Lower leg skin (tissue), 4 donors: ENCODE data around the gene SPATA33. TPM values are rescaled to one million over a fixed set of nuclear protein-coding genes. Genes with fewer than 3 reads are reported as not detected.

Experiments
- DNase-seq, 2 donors: peaks; one replicate each; pipeline ENCODE4 v3.0.0-alpha.2; 2019; ENCODE audit warnings: low spot score in 2 of 2
- H3K4me3 ChIP-seq: fragments of 200-600 bp; sonication (generic); 2 replicates; pipeline ENCODE4 v1.5.1; 2017; ENCODE audit warnings: mild to moderate bottlenecking, low read depth; ENCODE audit not compliant: poor library complexity, severe bottlenecking
- CTCF ChIP-seq, 3 donors: fragments of 450-650 bp; IDR thresholded peaks; one replicate each; pipeline ENCODE4 v1.5.1; 2016; ENCODE audit warnings: antibody characterized with exemption in 3 of 3, mild to moderate bottlenecking in 3 of 3, moderate library complexity in 2 of 3
- POLR2A ChIP-seq, 2 donors: fragments of 450-650 bp; IDR thresholded peaks; one replicate each; pipeline ENCODE4 v1.6.1; 2016 to 2017; ENCODE audit warnings: antibody characterized with exemption in 2 of 2, mild to moderate bottlenecking in 1 of 2, moderate library complexity in 1 of 2
- WGBS, 2 donors: methylation state at CpG; one replicate each; pipeline ENCODE4 v1.1.5; 2018; 5-methylcytosine and 5-hydroxymethylcytosine counted together
- intact Hi-C: fragments of 100-400 bp; cut with DNase I; formaldehyde crosslinking; loops from one replicate; pipeline ENCODE4 v1.15.0; 2023; ENCODE audit warnings: low total_unique reads
- total RNA-seq, 4 donors: library from RNA; depleted of rRNA; stranded (reverse); fragments of >200 nt; gene quantifications; one replicate each; pipeline ENCODE4 v1.1.0, GENCODE V29; 2016

The SPATA33 gene
- total RNA-seq, 4 donors from 2014 or later: 1.1 to 4.1 (median 2.5) TPM

DNA sequence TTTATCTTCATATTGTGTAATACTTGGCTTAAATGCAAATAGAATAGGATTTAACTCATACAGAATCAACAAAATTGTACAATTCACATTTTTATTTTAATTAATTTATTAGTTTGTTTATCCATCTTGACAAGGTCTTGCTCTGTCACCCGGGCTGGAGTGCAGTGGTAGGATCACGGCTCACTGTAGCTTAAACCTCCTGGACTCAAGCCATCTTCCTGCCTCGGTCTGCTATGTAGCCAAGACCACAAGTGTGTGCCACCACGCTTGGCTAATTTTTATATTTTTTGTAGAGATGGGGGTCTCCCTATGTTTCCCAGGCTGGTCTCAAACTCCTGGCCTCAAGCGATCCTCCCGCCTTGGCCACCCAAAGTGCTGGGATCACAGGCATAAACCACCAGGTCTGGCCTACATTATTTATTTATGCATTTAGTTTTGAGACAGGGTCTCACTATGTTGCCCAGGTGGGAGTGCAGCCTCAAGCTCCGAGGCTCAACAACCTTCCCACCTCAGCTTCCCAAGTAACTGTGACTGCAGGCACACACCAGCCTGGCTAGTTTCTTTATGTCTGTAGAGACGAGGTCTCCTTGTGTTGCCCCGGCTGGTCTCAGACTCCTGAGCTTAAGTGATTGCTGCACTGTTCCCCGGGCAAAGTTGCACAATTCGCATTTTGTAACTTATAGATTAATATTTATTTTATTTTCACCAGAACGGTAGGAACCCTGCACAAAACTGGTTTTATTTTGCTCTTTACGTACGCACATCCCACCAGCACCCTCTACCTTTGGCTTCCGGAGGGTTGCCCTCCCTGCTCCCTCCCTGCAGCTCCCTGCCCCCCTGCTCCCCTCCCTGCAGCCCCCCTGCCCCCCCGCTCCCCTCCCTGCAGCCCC lies 39.3 kb upstream of the SPATA33 start:
- TF ChIP-seq POLR2A (IDR thresholded peaks at IDR 0.05): no peak
- no peak for TF ChIP-seq CTCF (IDR thresholded peaks at IDR 0.05)
- H3K4me3 ChIP-seq: no peak overlapping the region
- 51 to 59% methylated on average over 15 of the region's 16 CpGs for WGBS, 2 donors
- intact Hi-C loops: no loop called here
- no peak for DNase-seq

GRCh38 chr16:89619840-89620239 lies 37.8 kb upstream of the SPATA33 start:
- intact Hi-C loops: no loop called here
- WGBS, 2 donors: 46 to 66% methylated on average over 3 to 12 of the region's 12 CpGs
- H3K4me3 ChIP-seq: no peak overlapping the region
- TF ChIP-seq POLR2A (IDR thresholded peaks at IDR 0.05) (no peak), CTCF (IDR thresholded peaks at IDR 0.05) (no peak)
- DNase-seq: no peak

- H3K4me3 ChIP-seq: no peak overlapping the region
- 41 to 61% methylated on average over 10 to 15 of the region's 16 CpGs for WGBS, 2 donors
- TF ChIP-seq CTCF (IDR thresholded peaks at IDR 0.05) (no peak), POLR2A (IDR thresholded peaks at IDR 0.05) (no peak)
- intact Hi-C loops: no loop called here
- DNase-seq: no peak
Observed at GRCh38 chr16:89620406-89620841, 37.2 kb upstream of the SPATA33 start.

DNA sequence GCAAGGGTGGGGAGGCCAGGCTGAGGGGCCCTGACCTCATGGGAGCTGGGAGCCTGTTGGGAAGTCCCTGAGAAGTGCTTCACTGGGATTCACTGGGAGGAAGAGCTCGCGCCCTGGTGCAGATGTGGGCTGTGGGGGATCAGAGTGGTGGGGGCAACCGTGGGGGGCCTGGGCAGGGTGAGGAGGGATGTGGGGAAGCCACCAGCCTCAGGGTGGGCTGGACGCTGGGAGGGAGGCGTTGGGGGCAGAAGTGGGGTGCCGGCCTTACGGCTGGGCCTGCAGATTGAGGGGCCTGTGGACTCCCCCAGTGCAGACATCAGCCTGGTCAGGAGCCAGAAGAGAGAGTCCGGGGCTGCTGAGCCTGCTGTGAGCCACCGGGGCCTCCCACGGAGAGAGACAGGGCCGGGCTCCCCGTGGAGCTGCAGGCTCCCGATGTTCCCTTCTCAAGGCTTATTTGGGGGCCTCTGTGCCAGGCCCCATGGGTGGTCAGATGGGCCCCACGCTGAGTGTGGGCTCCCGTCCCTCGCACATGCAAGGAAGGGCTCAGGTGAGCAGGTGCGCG lies 36.4 kb upstream of the SPATA33 start:
- WGBS, 2 donors: 72 to 80% methylated on average over 18 of the region's 18 CpGs
- no peak for DNase-seq
- no peak for TF ChIP-seq POLR2A (IDR thresholded peaks at IDR 0.05)
- TF ChIP-seq CTCF (IDR thresholded peaks at IDR 0.05): no peak
- intact Hi-C loops: no loop called here
- no peak overlapping the region for H3K4me3 ChIP-seq

DNA sequence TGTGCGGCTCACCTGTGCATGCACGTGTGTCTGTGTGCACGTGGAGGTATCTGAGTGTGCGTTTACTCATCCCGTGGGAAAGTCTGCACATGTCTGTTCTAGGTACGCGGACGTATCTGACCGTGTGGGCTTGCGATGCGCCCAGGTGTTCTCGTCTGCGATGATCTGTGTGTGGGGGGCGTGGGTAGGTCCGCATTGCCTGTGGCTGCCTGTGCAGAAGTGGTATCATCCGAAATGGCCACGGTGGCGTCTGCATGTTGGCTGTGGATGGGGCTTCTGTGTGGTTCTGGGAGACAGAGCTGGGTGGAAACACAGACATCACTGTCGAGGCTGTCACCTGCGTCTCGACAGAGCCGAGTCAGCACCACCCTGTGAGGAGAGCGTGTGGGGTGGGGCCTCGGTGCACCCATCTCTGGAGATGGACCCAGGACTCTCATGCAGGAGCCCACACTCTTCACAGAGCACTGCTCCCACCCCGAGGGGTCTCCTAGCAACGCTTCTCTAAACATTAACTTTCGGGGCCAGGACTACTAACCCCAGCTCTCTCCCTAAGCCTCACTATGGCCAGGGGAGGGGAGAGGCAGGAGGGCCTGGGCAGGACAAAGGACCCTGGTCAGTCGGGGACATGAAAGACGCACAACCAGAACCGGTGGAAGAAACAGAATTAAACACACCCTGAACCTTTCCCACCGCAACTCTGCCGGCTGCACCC lies 35.8 kb upstream of the SPATA33 start:
- 77 to 81% methylated on average over 31 to 32 of the region's 32 CpGs for WGBS, 2 donors

More for the DNA sequence above, 35.8 kb upstream of the SPATA33 start:
- H3K4me3 ChIP-seq: no peak overlapping the region
- intact Hi-C loops: no loop called here
- DNase-seq: no peak
- TF ChIP-seq POLR2A (IDR thresholded peaks at IDR 0.05): no peak
- no peak for TF ChIP-seq CTCF (IDR thresholded peaks at IDR 0.05)
